Testis (tissue), 2 donors: Measurements from ENCODE around the gene AIG1.

Experiments
- CTCF ChIP-seq, 3 experiments: fragments of 450-650 bp in 2 of 3; fragments of 200-600 bp in 1 of 3; sonication (generic) in 1 of 3; IDR thresholded peaks; one replicate each; pipeline ENCODE4 v1.5.1; 2016 to 2019; ENCODE audit warnings: antibody characterized with exemption in 3 of 3, mild to moderate bottlenecking in 2 of 3, moderate library complexity in 1 of 3
- POLR2A ChIP-seq: fragments of 450-650 bp; IDR thresholded peaks from one replicate; pipeline ENCODE4 v1.6.1; 2017; ENCODE audit warnings: antibody characterized with exemption, mild to moderate bottlenecking, moderate library complexity

GRCh38 chr6:143368426-143368825 is 307.7 kb downstream of the AIG1 start:
- no peak for TF ChIP-seq CTCF (IDR thresholded peaks at IDR 0.05)
- no peak for TF ChIP-seq POLR2A
